Psoas muscle (tissue), 8 donors: ENCODE results near the gene GPA33. TPM values are rescaled to one million over a fixed set of nuclear protein-coding genes. Genes with fewer than 3 reads are reported as not detected.

Experiments
- ATAC-seq, 4 donors: fragments of 200-7000 bp; cut with Tn5 transposase; one replicate each; pipeline ENCODE4 v1.9.1; 2020; ENCODE audit warnings: moderate library complexity in 3 of 4, mild to moderate bottlenecking in 2 of 4
- DNase-seq, 2 donors: peaks; one replicate each; pipeline ENCODE4 v3.0.0-alpha.2; 2020
- H3K27ac ChIP-seq: fragments of 200-600 bp; one replicate; pipeline ENCODE4 v1.8.0; 2022
- H3K27me3 ChIP-seq, 3 donors: fragments of 200-600 bp in 1 of 3; one replicate each; pipeline versions ENCODE4 v1.6.1 to v1.8.0; 2013 to 2022; ENCODE audit warnings: low read length in 2 of 3, mild to moderate bottlenecking in 2 of 3, moderate library complexity in 1 of 3; ENCODE audit not compliant: insufficient read depth in 3 of 3
- H3K36me3 ChIP-seq, 2 donors: fragments of 200-600 bp in 1 of 2; one replicate each; pipeline versions ENCODE4 v1.6.1 to v1.8.0; 2013 to 2022; ENCODE audit warnings: low read depth in 1 of 2, mild to moderate bottlenecking in 1 of 2, moderate library complexity in 1 of 2; ENCODE audit not compliant: insufficient read depth in 1 of 2
- H3K4me1 ChIP-seq: fragments of 200-600 bp; one replicate; pipeline ENCODE4 v1.8.0; 2022
- H3K4me3 ChIP-seq: fragments of 200-600 bp; one replicate; pipeline ENCODE4 v1.8.0; 2022; ENCODE audit warnings: mild to moderate bottlenecking
- H3K9me3 ChIP-seq: fragments of 200-600 bp; one replicate; pipeline ENCODE4 v1.8.0; 2022
- CTCF ChIP-seq: fragments of 200-600 bp; IDR thresholded peaks from one replicate; pipeline ENCODE4 v1.8.0; 2022; ENCODE audit warnings: antibody characterized with exemption
- WGBS, 3 donors: extraction: QIAGEN DNeasy Blood & Tissue Kit; methylation state at CpG; one replicate each; pipeline versions ENCODE4 v1.1.6 to v1.1.7; 2013; 5-methylcytosine and 5-hydroxymethylcytosine counted together
- intact Hi-C, 2 donors: fragments of 100-400 bp; cut with DNase I; formaldehyde crosslinking; loops; one replicate each; pipeline versions ENCODE4 v1.11.0 to v1.14.2; 2022
- polyA plus RNA-seq, 3 donors: library from polyadenylated mRNA; stranded (reverse); fragments of 200-250 nt; gene quantifications; one replicate each; pipeline ENCODE4 v1.2.3, GENCODE V29; 2013
- total RNA-seq, 4 donors: library from RNA; stranded (reverse); fragmentation: NEBNext Ultra II Directional in 2 of 4; extraction: Animal tissue kit (Norgen Biotek cat#: 25700) in 2 of 4; gene quantifications; one replicate each; pipeline versions ENCODE4 v1.2.1 to v1.2.4, GENCODE V29; 2021 to 2023
- donor health status: healthy with polysubstance abuse.
- donor health status: DM: no; HTN: no; CAD: no; lungs with moderate emphysema.
- donor health status: Bipolar disorder and iron deficiency.
- donor health status: healthy.
- donor health status: DM: yes; HTN: yes; CAD: no.
- donor health status: DM: no; HTN: no; CAD: no.
- donor health status: DM: no; HTN: no; CAD: no.
- donor health status: DM: yes; HTN: yes; CAD: no.

Gene GPA33
- total and polyA plus RNA-seq, 7 donors: 0.06 to 2.2 (median 0.12) TPM; not detected in 2

GRCh38 chr1:167121375-167122120 is 31.4 kb upstream of the GPA33 start:
- peak overlapping the region; percentile 55 for H3K27ac ChIP-seq
- TF ChIP-seq CTCF: no peak
- H3K4me1 ChIP-seq: peaks cover 20% of the 10 kb centered on the region
- H3K36me3 ChIP-seq: peaks cover 0 to 98% of the 10 kb centered on the region in 2 donors
- DNase-seq (peak; percentile 46 to 67), ATAC-seq (peak; percentile 26 to 42 (median 34))
- intact Hi-C loops: no loop called here
- no peaks in the 10 kb centered on the region for H3K9me3 ChIP-seq
- H3K27me3 ChIP-seq: no peaks in the 10 kb centered on the region
- peak overlapping the region; percentile 15 for H3K4me3 ChIP-seq
- WGBS, 3 donors: 43 to 51% (median 44%) methylated on average over 44 to 47 of the region's 47 CpGs

DNA sequence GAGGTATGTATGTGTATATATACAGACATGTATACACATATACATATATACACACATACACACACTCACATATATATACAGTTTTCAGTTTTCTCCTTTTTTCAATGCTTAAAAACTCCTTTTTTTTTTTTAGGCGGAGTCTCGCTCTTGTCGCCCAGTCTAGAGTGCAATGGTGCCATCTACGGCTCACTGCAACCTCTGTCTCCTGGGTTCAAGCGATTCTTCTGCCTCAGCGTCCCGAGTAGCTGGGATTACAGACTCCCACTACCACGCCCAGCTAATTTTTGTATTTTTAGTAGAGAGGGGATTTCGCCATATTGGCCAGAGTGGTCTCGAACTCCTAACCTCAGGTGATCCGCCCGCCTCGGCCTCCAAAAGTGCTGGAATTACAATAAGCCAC is 30.7 kb upstream of the GPA33 start:
- no peak for ATAC-seq
- Histone ChIP-seq H3K27ac (peak overlapping the region; percentile 55), H3K4me1 (peaks cover 26% of the 10 kb centered on the region), H3K27me3 (no peaks in the 10 kb centered on the region), H3K36me3 (peaks cover 0 to 92% of the 10 kb centered on the region in 2 donors), H3K4me3 (peak overlapping the region; percentile 15), H3K9me3 (no peaks in the 10 kb centered on the region)
- DNase-seq: no peak
- TF ChIP-seq CTCF: no peak
- intact Hi-C loops: no loop called here
- 74 to 82% (median 75%) methylated on average over 13 of the region's 13 CpGs for WGBS, 3 donors

DNA sequence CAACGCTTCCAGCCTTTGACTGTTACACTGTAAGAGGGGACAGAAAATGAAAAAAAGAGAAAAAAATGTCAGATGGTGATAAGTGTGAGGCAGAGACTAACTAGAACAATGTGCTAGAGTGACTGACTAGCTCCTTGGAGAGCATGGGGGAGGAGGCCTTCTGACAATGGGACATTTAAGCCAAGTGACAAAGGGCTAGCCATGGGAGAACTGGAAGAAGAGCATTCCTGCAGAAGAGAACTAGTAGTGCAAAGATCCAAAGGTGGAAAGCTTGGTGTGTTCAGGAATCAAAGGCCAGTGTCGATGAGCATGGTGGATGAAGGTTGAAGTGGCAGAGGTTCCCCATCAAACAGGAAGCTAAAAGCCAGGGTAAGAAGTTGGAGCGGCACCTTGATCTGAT is 29.5 kb upstream of the GPA33 start:
- no peak for DNase-seq
- H3K9me3 ChIP-seq: no peaks in the 10 kb centered on the region
- intact Hi-C loops: no loop called here
- no peak overlapping the region for H3K4me3 ChIP-seq
- no peak for ATAC-seq
- H3K27me3 ChIP-seq: no peaks in the 10 kb centered on the region
- peaks cover 37% of the 10 kb centered on the region for H3K4me1 ChIP-seq
- H3K36me3 ChIP-seq: peaks cover 0 to 87% of the 10 kb centered on the region in 2 donors
- TF ChIP-seq CTCF: no peak
- H3K27ac ChIP-seq: peak overlapping the region; percentile 38
- WGBS, 3 donors: 84 to 88% (median 85%) methylated on average over 3 of the region's 3 CpGs

GRCh38 chr1:167118188-167118587 is 28.0 kb upstream of the GPA33 start:
- Histone ChIP-seq H3K9me3 (no peaks in the 10 kb centered on the region), H3K27ac (peak overlapping the region; percentile 38), H3K4me3 (no peak overlapping the region), H3K27me3 (no peaks in the 10 kb centered on the region), H3K4me1 (peaks cover 43% of the 10 kb centered on the region), H3K36me3 (peaks cover 0 to 87% of the 10 kb centered on the region in 2 donors)
- WGBS, 3 donors: 64 to 85% (median 85%) methylated on average over 5 of the region's 5 CpGs
- intact Hi-C loops: no loop called here
- TF ChIP-seq CTCF: no peak
- no peak for DNase-seq
- ATAC-seq: no peak
